HepG2 (cell line): ENCODE results near the gene CACHD1. TPM values are rescaled to one million over a fixed set of nuclear protein-coding genes. Genes with fewer than 3 reads are reported as not detected.

Experiments used
- ATAC-seq: fragments of 200-7000 bp; cut with Tn5 transposase; 3 replicates; pipeline ENCODE4 v1.9.1; 2020; ENCODE audit warnings: mild to moderate bottlenecking, moderate library complexity
- BruUV-seq: library from RNA; stranded (reverse); fragments of 400-500 nt; replicated peaks from 2 replicates; lab custom pipeline; 2021; lab: Mats Ljungman, UMichigan
- CTCF ChIA-PET: fragments of 300-600 bp; formaldehyde crosslinking; extraction: SDS; loops from one replicate; lab custom pipeline; 2021; ENCODE audit warnings: low total read pairs, inconsistent platforms, low intra/inter-chr PET ratio; lab: Yijun Ruan, JAX
- POLR2A ChIA-PET: fragments of 350-600 bp; sonication (Branson Sonifier 250); formaldehyde crosslinking; loops from one replicate; lab custom pipeline; 2020; ENCODE audit warnings: antibody characterized with exemption, inconsistent platforms; lab: Yijun Ruan, JAX
- DNase-seq: peaks from one replicate; pipeline ENCODE4 v3.0.0-alpha.2; 2015; ENCODE audit warnings: low spot score
- FAIRE-seq: peaks from 3 replicates; lab custom pipeline; 2011; peaks lifted over from hg19 to GRCh38; lab: Jason Lieb, UNC
- H2AFZ ChIP-seq: one replicate; pipeline ENCODE4 v1.6.1; 2011; ENCODE audit warnings: low read length, inconsistent platforms
- H3K27ac ChIP-seq: fragments of 300-600 bp; 3 replicates; pipeline ENCODE4 v1.8.0; 2011; ENCODE audit warnings: mixed run types, mild to moderate bottlenecking, mixed read lengths, low read length, inconsistent platforms; ENCODE audit not compliant: insufficient read depth; ENCODE audit errors: extremely low read length
- H3K27me3 ChIP-seq, 2 experiments: fragments of 200-600 bp in 1 of 2; 2 replicates in 1 of 2; 3 replicates in 1 of 2; pipeline versions ENCODE4 v1.6.0 to v1.8.0; 2011; ENCODE audit warnings: low read length in 2 of 2, mild to moderate bottlenecking in 2 of 2, moderate library complexity in 2 of 2, inconsistent platforms in 1 of 2; ENCODE audit not compliant: insufficient read depth in 2 of 2, control insufficient read depth in 1 of 2
- H3K36me3 ChIP-seq, 2 experiments: fragments of 200-600 bp in 1 of 2; replicated peaks in 1 of 2; 2 replicates in 1 of 2; 3 replicates in 1 of 2; pipeline versions ENCODE4 v1.5.1 to v1.8.0; 2011; ENCODE audit warnings: low read length in 2 of 2, inconsistent platforms in 1 of 2; ENCODE audit not compliant: insufficient read depth in 2 of 2, control insufficient read depth in 1 of 2
- H3K4me1 ChIP-seq: 2 replicates; pipeline ENCODE4 v1.5.1; 2012; ENCODE audit warnings: low read length, inconsistent platforms; ENCODE audit not compliant: insufficient read depth
- H3K4me2 ChIP-seq: 2 replicates; pipeline ENCODE4 v1.6.0; 2011; ENCODE audit warnings: low read depth, low read length, inconsistent platforms
- H3K4me3 ChIP-seq, 3 experiments: fragments of 200-600 bp in 1 of 3; sonication (generic), shearing (Covaris generic) in 1 of 3; replicated peaks in 1 of 3; 2 replicates each; pipeline ENCODE4 v1.5.1; 2011 to 2016; ENCODE audit warnings: low read length in 3 of 3, inconsistent platforms in 2 of 3, low read depth in 2 of 3, mild to moderate bottlenecking in 2 of 3, control low read depth in 1 of 3, mixed read lengths in 1 of 3; ENCODE audit not compliant: insufficient read depth in 1 of 3
- H3K79me2 ChIP-seq: one replicate; pipeline ENCODE4 v1.6.1; 2011; ENCODE audit warnings: low read length, inconsistent platforms; ENCODE audit not compliant: insufficient read depth
- H3K9ac ChIP-seq: 2 replicates; pipeline ENCODE4 v1.6.0; 2011; ENCODE audit warnings: mild to moderate bottlenecking, low read depth, low read length, inconsistent platforms; ENCODE audit not compliant: insufficient read depth
- H3K9me3 ChIP-seq: 2 replicates; pipeline ENCODE4 v1.5.1; 2012; ENCODE audit warnings: mild to moderate bottlenecking, low read length
- H4K20me1 ChIP-seq: 2 replicates; pipeline ENCODE4 v1.6.0; 2011; ENCODE audit warnings: inconsistent platforms, mild to moderate bottlenecking, low read length, moderate library complexity; ENCODE audit not compliant: insufficient read depth
- AGO2 ChIP-seq: fragments of 200-400 bp; formaldehyde crosslinking; optimal IDR thresholded peaks from 2 replicates; pipeline ENCODE3; 2017; ENCODE audit warnings: mild to moderate bottlenecking, low read depth, low read length, moderate library complexity
- GPN1 ChIP-seq: sonication (generic); formaldehyde crosslinking; IDR thresholded peaks from 2 replicates; pipeline ENCODE4 v1.5.1; 2020; ENCODE audit warnings: missing genetic modification reagents, borderline replicate concordance
- MXD4 ChIP-seq: IDR thresholded peaks from 2 replicates; pipeline ENCODE4 v1.6.1; 2016; ENCODE audit warnings: mild to moderate bottlenecking, missing biosample characterization, missing genetic modification reagents
- RBFOX2 ChIP-seq: fragments of 200-400 bp; formaldehyde crosslinking; IDR thresholded peaks from 2 replicates; pipeline ENCODE4 v1.6.1; 2017; ENCODE audit warnings: low read depth, mild to moderate bottlenecking, low read length
- WGBS: methylation state at CpG from one replicate; pipeline ENCODE4 v1.1.6; 2017; ENCODE audit warnings: low lambda C conversion rate; 5-methylcytosine and 5-hydroxymethylcytosine counted together
- in situ Hi-C: cut with HindIII; loops from 2 replicates; pipeline ENCODE4 v1.10.0; 2017; ENCODE audit warnings: low pct_unique_long_range_greater_than_20kb; ENCODE audit not compliant: extremely low pct_ligation_motif_present
- intact Hi-C: fragments of 100-400 bp; cut with micrococcal nuclease; formaldehyde crosslinking; loops from one replicate; pipeline ENCODE4 v1.10.0; 2022; ENCODE audit not compliant: unreplicated experiment
- polyA plus RNA-seq, 8 experiments: library from polyadenylated mRNA; depleted of rRNA in 3 of 8; stranded (reverse) in 7 of 8; unstranded in 1 of 8; fragments of >200 nt; fragmentation: Illumina TruSeq in 4 of 8; extraction: Trizol in 4 of 8; gene quantifications; 2 replicates each; pipeline versions ENCODE4 v1.2.1 to v1.2.3, GENCODE V29; 2011 to 2016; ENCODE audit warnings: low read depth in 4 of 8, missing spikeins in 1 of 8, mixed read lengths in 1 of 8; ENCODE audit not compliant: insufficient read depth in 1 of 8
- total RNA-seq, 5 experiments: library from RNA; depleted of rRNA; stranded (reverse); fragments of >200 nt; fragmentation: Illumina TruSeq; extraction: Trizol; gene quantifications; 2 replicates each; pipeline ENCODE4 v1.2.3, GENCODE V29; 2016; ENCODE audit warnings: low read depth in 1 of 5
- TF ChIP-seq, protein P1 (sequence below): sonication (generic); formaldehyde crosslinking; IDR thresholded peaks from 2 replicates; pipeline ENCODE4 v1.4.0; 2020; ENCODE audit warnings: mild to moderate bottlenecking, missing genetic modification reagents
- TF ChIP-seq, protein P2 (sequence below): IDR thresholded peaks from 2 replicates; pipeline ENCODE4 v1.6.1; 2018; ENCODE audit warnings: missing genetic modification reagents, mild to moderate bottlenecking, missing compliant biosample characterization

The CACHD1 gene
- total and polyA plus RNA-seq, 2 of the 13 experiments (the other 11 are each of a cell fraction or from before 2014, with no cell fraction given), result 0.11 TPM; not detected in 1

DNA sequence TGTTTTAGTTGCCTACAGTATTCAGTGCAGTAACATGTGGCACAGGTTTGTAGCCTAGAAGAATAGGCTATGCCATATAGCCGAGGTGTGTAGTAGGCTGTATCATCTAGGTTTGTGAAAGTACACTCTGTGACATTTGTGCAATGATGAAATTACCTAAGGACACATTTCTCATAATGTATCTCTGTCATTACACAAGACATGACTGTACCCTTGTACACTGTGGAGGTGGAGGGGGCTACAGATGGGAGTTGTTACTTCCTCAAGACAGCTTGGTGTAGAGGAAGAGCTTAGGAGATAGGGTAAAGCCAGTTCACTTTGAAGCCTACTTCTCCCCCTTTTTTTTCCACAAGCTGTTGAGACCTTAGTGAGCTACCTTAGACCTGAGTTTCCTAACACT lies 215.3 kb downstream of the CACHD1 start:
- intact Hi-C loops, result no loop called here
- ATAC-seq (no peak), DNase-seq (no peak), FAIRE-seq (no peak)
- no peak overlapping the region for H3K4me3 ChIP-seq
- 0% methylated on average over 1 of the region's 1 CpG for WGBS
- in situ Hi-C loops, result loop anchor here (5.0 kb wide), 1 partner anchor 142 kb away; no protein-coding TSS in a partner anchor
- no peaks in the 10 kb centered on the region for H4K20me1 ChIP-seq
- no peak overlapping the region for H3K9ac ChIP-seq
- POLR2A ChIA-PET, result no interaction called here
- CTCF ChIA-PET, result no interaction called here
- H2AFZ ChIP-seq, result no peak overlapping the region
- BruUV-seq, result no TSS peak
- H3K27ac ChIP-seq, result no peak overlapping the region
- no peaks in the 10 kb centered on the region; a peak in 2 of 5 replicates for H3K27me3 ChIP-seq
- H3K9me3 ChIP-seq, result no peaks in the 10 kb centered on the region
- no peaks in the 10 kb centered on the region for H3K79me2 ChIP-seq
- H3K4me2 ChIP-seq, result no peak overlapping the region
- no peaks in the 10 kb centered on the region for H3K36me3 ChIP-seq
- H3K4me1 ChIP-seq, result no peaks in the 10 kb centered on the region
- TF ChIP-seq RBFOX2 (no peak), GPN1 (CRISPR knock-in tag) (no peak), AGO2 (no peak), MXD4 (no peak)
- TF ChIP-seq, protein P1, sequence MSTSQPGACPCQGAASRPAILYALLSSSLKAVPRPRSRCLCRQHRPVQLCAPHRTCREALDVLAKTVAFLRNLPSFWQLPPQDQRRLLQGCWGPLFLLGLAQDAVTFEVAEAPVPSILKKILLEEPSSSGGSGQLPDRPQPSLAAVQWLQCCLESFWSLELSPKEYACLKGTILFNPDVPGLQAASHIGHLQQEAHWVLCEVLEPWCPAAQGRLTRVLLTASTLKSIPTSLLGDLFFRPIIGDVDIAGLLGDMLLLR (CRISPR knock-in tag), result no peak
- TF ChIP-seq, protein P2, sequence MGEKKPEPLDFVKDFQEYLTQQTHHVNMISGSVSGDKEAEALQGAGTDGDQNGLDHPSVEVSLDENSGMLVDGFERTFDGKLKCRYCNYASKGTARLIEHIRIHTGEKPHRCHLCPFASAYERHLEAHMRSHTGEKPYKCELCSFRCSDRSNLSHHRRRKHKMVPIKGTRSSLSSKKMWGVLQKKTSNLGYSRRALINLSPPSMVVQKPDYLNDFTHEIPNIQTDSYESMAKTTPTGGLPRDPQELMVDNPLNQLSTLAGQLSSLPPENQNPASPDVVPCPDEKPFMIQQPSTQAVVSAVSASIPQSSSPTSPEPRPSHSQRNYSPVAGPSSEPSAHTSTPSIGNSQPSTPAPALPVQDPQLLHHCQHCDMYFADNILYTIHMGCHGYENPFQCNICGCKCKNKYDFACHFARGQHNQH (CRISPR knock-in tag), result no peak
